ENCODE data around the gene PLA2G5. TPM values are rescaled to one million over a fixed set of nuclear protein-coding genes. Genes with fewer than 3 reads are reported as not detected.

PLA2G5 gene
- total RNA-seq, 1 experiment from 2014 or later = not detected

DNA sequence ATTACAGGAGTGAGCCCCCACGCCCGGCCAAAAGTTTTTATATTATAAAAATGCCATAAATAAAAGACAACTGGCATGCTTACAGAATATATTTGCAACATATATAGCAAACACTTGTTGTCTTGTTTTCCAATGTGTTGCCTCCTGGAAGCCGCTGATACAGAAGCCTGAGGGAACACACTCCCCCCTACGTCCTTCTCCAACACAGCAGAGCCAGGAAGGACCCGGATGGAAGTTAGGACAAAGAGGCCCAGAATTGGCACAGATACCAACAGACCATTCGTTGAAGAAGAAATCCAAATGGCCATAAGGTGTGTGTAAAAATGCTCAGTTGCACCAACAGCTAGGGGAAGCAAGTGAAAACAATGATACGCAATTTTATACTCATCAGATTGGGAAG is 1.3 kb upstream of the PLA2G5 start:
- DNase-seq (ENCODE audit: low spot score) = no peak

DNA sequence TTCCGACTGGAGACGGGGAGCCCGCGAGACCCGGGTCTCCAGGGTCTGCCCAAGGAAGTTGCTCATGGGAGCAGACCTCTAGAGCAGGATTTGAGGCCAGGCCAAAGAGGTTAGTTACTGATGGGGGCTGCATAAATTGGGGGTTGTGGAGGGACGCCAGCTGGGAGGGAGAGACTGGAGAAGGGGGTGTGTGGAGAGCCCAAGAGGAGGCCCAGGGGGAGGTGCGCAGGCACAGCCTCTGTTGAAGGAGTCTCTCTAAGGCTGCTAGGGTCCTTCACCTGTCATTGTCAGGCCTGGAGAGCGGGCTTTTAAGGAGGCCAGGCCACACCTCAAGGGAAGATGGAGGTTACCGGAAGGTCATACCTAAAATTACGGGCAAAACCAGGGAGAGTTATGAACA is 363 bp downstream of the PLA2G5 start:
- DNase-seq (ENCODE audit: low spot score) = no peak

DNA sequence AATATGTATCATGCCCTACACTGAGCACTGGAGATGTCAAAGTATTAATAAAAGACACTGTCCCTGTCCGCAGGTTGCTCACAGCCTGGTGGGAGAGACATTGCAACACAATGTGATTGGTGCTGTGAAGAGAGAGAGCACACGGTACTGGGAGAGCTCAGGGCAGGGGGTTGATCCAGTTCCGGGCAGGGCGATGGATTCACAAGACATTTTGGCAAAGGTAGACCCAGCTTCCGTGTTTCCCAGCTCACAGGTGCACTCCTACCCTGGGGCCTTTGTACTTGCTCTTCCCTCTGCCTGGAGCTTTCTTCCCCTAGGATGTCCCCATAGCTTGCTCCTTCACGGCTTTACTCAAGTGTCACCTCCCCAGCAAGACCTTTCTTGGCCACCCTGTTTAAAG is 1.4 kb downstream of the PLA2G5 start:
- DNase-seq (ENCODE audit: low spot score) = no peak

DNA sequence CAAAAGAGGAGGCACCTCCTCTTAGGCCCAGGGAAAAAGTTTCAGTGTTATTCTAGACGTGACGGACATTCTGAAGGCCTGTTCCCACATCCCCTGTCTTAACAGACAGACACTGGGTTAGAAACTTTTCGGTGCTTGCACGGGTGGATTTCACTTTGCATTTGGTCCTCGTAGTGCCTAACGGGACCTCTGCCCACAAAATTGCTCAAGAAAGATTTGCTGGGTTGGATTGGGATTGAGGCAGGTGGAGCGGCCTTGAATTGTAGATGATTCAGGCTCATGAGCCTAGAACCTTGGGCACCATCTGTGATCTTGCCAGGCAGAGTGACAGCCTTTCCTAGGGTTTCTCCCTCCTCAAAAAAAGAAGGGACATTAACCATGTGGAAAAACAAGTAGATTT is 2.8 kb downstream of the PLA2G5 start:
- DNase-seq (ENCODE audit: low spot score) = no peak

DNA sequence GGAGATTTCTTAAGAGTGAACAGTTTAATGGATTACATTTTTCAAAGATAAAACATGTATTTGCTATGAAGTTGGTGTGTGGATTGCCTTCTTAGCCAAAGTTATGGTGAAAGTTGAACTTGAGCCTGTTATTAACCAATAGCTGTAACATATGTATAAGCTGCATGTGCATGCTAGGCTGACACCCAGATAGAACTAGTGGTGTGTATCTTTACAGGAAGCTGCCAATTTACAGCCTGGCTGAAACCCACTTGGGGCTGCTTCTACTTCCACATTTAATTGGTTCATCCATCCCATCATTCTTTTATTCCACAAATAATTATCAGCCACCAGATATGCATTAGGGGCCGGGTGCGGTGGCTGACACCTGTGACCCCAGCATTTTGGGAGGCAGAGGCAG is 3.3 kb downstream of the PLA2G5 start:
- DNase-seq (ENCODE audit: low spot score) = no peak

DNA sequence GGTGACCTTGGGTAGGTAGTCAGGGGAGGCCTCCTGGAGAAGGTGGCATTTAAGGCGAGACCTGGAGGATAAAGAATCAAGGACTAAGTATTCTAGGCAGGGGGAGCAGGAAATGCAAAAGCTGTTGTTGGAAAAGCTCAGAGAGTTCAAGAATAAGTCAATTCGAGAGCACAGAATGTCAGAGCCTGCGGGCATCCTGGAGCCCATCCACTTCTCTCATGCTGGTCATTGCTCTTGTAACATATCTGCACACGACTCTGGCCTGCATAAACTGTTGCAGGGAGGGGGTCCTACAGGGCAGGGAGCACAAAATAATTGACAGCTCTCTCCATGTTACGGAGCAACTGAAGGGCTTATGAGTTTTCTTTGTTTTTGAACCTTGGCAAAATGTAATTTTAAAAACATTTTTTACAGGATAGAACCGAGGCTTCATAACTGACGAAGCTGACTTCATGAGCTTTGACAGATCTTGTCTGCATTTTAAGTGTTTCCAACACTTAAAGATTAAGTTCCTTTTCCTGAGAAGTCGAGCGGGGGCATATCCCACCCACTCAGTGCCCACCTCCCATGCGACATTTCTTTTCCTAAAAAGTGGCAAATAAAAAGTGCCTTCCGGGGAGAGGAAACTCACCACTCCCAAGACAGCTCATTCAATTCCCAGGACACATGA is 4.2 kb downstream of the PLA2G5 start:
- no peak for DNase-seq (ENCODE audit: low spot score)

DNA sequence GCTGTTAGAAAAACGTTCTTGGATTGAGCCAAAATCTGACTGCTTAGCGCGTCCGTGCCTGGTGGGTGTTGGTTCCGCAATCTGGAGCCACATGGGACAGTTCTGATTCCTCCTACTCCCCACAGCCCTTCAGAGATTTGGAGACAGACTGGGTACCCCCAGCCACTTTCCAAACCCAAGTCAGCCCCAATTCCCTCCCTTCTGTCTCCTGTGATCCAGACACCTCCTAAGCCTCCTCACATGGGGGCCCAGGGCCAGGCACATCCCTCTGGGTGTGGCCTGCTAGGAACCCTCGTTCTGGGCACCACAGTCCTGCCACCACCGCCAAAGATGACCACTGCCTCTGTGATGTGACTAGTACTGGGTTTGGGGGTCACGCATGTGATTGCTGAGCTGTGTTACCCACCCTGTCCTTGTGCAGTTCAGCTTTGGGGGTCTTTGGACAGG is 4.8 kb downstream of the PLA2G5 start:
- no peak for DNase-seq (ENCODE audit: low spot score)

DNA sequence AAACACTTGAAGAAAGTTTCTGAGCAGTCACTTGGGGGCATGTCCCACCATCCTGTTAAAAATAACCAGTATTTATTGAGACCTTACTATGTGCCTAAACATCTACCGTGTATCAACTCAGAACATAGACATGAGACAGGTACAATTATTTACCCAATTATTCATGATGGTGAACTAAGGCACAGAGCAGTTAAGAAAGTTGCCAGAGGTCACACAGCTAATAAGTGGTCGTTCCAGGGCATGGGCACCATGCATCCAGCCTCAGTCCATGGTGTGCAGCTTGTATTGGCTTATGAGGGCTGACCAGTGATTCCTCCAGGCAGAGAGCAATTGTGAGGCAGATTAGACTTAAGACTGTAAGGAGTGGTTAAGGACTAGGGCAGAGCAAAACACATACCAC is 5.4 kb downstream of the PLA2G5 start:
- DNase-seq (ENCODE audit: low spot score) = no peak

DNA sequence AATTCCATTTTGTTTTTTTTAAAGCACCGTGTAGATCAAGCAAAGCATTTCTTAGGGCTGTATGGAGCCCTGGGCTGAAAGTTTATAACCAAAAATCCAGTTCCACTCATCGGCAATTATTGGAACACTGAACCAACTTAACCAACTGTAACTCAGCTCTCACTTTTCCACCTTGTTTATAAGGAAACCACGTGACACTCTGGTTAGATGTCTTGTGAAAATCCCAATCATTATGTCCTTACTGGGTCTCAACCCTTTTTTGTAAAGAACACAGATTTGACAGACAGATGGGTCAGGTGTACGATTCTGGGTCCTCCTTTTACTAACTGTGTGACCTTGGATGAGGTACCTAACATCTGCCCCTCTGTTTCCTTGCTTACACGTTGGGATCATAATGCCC is 6.2 kb downstream of the PLA2G5 start:
- DNase-seq (ENCODE audit: low spot score) = no peak

DNA sequence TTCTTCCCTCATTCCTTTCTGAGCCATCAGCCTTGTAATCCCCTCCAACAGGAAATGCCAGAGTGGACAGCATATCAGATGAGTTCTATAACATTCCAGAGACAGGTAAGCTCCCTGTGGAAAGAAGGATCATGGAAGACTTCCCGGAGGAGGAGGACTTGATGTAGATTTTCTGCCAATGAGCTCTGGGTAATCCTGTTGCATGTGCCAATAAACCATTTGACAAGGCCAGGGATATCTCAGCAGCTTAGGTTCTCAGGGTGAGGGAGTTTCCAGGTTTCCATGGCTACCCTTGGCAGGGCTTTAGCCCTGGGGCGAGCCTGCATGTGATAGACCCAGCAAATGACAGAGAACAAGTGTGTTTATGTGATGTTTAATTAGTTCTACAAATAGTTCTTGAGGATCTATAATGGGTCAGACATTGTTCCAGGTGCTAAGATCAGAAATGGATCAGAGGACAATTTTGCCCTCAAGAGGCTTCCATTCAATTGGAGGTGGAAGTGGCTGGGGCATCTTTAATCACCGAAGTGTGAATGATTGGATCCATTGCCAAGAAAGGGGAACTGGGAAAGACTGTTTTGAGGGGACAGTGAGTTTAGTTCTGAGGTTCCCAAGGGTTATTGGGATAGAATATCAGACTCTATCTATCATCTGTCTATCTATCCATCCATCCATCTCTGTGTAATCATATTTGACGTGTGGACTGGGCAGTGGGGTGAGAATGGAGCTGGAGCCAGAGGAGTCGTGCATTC is 6.9 kb downstream of the PLA2G5 start:
- DNase-seq (ENCODE audit: low spot score) = no peak

DNA sequence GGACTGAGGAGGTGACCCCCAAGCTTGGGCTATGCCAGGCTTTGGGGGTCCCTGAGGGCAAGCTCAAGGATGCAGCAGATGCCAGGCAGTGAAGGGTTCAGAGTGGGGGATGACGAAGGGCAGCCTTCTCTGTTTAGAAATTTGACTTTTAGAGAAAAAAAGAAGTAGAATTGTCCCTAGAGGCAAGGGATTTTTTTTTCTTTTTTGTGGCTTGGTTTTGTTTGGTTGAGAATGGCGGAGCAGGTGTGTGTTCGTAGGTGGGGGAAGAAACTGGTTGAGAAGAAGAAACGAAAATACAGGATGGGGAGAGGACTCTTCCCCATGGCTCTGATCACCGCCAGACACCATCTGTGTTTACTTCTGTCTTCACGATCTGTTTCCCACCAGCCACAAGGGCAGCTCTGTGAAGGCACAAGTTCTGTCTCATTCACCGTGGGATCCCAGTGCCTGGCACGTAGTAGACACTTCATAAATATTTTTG is 8.2 kb downstream of the PLA2G5 start:
- no peak for DNase-seq (ENCODE audit: low spot score)

DNA sequence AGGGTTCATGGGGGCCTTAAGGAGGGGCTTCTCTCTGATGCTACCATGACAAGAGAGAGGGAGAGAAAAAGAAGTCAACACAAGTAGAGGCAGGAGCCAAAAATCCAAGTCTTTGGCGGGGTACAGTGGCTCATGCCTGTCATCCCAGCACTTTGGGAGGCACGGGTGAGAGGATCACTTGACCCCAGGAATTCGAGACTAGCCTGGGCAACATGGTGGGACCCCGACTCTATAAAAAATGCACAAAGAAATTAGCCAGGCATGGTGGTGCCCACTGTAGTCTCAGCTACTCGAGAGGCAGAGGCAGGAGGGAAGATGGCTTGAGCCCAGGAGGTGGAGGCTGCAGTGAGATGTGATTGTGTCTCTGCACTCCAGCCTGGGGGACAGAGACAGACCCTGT is 8.7 kb downstream of the PLA2G5 start:
- DNase-seq (ENCODE audit: low spot score) = no peak

DNA sequence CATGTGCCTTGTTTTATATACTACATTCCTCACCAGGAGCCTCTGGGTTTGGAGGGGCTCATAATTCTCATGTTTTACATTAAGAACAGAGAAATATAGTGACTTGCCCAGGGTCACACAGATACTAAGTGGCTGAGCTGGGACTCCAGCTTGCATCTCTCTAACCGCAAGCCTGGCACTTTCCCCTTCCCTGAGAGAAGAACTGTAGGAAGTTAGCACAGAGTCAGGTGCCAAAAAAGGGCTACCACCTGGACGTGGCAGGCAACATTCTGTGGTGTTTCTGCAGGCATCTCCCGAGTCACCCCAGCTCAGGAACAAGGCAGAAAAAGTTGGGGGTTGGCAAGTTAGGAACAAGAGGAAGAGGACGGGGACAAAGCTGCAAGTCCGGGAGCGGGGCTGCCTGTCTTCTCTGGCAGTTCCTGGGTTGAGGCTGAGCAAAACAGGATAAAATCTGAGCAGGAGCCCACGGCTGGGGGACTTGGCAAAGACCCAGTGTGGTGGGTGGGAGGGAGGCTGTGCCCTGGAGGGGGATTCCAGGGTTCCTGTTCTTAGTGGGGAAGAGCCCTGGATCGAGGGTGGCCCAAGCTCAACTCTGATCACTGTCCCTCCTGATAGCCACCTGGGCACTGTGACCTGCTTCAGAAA is 9.8 kb downstream of the PLA2G5 start:
- no peak for DNase-seq (ENCODE audit: low spot score)

DNA sequence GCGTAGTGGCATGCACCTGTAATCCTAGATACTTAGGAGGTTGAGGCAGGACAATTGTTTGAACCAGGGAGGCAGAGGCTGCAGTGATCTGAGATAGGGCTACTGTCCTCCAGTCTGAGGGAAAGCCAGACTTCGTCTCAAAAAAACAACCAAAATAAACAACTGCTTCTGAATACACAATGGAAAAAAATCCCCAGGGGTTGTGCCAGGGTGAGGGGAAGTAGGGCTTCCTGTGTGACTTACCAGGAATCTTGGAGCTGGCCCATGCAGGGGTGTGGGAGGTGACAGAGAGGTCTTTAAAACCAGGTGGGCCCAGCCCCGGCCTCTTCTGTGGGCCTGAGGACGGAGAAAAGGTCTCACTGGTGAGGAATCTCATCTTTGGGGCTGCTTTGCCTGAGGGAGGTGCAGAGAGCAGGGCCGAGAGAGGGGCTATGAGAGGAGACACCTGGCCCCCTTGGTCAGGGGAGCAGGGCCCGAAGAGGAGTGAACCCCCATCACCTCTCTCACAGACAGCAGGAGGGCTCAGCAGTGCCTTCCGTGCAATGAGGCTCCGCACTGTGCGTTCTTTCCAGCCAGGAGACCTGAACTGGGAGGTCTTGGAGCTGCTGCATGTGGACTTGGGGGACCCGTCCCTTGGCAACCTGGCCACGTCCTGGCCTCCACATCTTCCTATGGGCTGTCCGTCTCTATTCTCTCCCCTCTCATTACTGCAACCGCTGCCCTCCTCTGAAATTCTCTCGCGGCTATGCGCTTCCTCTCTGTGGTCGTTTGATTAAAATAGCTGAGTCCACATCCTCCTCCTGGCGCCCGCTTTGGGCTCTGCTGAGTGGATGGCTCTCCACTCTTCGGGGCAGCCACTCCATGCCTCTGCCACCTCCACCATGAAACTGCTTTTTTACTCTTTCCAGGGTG is 10.7 kb downstream of the PLA2G5 start:
- no peak for DNase-seq (ENCODE audit: low spot score)

DNA sequence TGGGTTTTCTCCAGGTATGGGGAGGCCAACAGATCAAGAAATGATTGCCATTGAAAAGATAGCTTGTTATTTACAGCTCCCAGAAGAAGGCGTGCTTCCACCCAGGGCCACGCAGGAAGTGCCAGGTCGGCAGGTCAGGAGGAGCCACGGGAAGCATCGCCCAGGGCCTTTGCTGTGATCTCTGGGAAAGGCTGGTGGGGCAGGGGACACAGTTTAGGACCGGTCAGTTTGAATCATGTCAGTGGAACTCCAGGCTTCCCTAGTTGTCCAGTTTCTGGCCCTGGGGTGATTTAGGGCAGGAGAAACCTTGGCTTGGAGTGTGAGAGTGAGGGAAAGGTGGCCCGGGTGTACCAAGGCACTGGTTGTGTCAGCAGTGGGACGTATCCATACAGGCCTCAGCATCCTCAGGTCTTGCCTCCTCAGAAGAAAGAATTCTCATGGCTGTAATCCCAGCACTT is 11.4 kb downstream of the PLA2G5 start:
- DNase-seq (ENCODE audit: low spot score) = no peak

DNA sequence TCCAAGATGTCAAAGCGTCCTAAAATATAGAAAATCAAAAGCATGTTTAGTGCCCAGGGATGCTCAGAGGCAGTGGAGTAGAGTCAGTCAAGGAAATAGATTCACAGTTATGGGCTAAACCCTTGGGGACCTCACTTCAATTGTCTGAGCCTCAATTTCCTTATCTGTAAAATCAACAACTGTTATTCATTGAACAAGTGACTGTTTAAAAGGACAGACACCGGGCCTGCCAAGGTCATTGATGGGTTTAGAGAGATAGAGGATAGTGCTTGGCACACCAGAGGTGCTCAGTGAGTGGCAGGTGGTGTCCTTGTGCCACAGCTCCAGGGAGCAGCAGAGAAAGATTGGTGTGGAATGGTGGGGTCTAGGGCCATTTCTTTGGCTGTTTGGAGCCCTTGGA is 12.8 kb downstream of the PLA2G5 start:
- no peak for DNase-seq (ENCODE audit: low spot score)

DNA sequence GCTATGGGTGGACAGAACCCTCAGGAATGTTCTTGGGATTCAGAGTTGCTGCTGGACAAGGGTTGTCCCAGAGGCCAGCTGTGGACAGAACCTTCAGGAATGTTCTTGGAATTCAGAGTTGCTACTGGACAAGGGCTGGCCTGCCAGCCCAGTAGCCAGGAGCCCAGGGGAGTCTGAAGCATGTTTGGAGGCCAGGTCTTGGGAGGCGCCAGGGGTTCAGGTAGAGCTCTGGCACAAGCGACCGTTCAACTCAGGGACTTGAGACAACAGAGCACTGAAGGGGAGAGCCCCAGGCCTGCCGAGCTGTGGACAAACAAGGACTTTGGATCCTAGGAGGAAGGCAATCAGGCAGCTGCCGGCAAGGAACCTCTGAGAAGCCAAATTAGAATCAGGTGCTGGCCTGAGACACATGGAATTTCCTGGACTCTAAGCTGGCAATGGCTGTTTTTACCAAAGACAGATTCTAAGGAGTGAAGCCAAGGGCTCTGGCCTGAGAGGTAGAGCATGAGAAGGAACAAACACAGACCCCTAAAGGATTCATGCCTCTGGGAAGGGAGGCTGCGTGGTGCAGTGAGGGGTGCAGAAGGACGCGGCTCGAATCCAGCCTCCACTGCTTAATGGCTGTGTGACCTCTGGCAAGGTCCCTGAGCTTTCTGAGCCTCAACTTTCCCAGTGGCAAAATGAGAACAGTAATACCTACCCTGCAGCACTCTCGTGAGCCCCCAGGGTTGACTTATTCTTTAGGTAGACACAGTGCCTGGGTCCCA is 13.4 kb downstream of the PLA2G5 start:
- no peak for DNase-seq (ENCODE audit: low spot score)

DNA sequence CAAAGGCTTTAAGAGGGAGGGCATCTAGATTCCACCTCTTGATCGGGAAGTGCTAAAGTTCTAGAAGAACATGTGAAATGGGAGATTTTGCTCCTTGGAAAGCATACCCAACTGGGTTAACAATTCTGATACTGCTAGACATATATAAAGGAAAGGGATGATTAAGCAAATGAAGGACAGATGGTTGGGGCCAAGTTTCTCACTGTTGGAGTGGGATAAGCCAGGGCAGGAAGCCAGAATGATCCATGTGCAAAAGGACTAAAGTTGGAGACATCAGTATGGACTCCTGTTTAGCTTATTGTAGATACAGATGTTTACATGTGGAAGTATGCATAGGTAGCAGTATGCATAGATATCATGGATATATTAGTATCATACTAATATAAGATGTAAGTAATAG is 16.8 kb downstream of the PLA2G5 start:
- no peak for DNase-seq (ENCODE audit: low spot score)

DNA sequence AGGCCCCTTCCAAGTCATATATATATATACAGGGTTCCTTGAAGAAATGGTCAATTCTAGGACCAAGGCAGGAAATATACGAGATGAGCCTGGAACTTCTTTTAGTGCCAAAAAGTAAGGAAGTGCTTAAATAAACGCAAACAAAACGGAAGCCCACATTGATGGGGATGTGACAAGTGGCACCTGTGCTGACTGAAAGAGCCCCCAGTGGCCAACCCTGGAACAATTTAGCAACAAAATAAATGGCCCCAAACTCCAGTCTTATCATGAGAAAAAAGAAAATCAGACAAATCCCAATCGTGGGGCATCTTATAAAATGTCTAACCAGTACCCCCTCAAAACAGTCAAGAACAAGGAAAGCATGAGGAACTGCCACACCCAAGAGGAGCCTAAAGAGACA is 17.7 kb downstream of the PLA2G5 start:
- DNase-seq (ENCODE audit: low spot score) = no peak

DNA sequence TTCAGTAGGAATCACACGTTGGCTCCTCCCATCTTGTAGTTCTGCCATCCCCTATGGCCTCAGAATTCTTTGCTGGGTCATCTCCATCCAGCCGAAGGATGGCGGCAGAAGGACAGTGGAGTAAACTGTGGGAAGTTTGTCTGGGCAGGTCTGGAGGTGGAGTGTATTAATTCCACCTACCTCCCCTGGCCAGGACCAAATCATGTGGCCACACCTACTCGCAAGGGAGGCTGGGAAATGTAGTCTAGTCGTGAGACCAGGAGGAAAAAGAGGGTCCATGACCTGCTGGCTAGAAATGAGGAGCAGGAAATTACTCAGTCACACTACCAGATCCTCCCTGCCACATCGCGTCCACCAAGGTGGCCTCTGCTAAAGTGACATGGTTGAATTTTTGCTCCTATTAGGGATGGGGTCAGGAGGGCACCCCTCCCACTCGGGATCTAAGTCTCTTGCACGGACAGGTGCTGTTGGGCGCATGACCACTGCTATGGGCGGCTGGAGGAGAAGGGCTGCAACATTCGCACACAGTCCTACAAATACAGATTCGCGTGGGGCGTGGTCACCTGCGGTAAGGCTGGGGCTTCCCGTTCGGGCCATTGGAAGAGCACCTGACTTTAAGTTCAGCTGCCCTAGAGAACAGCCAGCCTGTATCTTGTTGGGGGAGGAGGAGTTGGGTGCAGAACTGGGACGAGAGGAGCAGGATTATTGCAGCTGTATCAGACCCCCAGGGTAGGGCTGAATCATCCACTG is 19.5 kb downstream of the PLA2G5 start:
- DNase-seq (ENCODE audit: low spot score) = no peak
